ENCODE results near the gene KRT81.
"Not testable (repeated sequence)": the region's sequence is repeated elsewhere in the genome, so short reads cannot be mapped to it uniquely, and the experiment has no call there.

KRT81 gene

GRCh38 chr12:52294803-52295202 is 3.5 kb upstream of the KRT81 start:
- DNase-seq: no peak

GRCh38 chr12:52293926-52294325 is 2.6 kb upstream of the KRT81 start:
- DNase-seq: no peak

- not testable (repeated sequence) for DNase-seq
These were observed 725 bp downstream of the KRT81 start for GRCh38 chr12:52290483-52291134.

- DNase-seq: not testable (repeated sequence)
These were observed 3.2 kb downstream of the KRT81 start for GRCh38 chr12:52287816-52288805.

- not testable (repeated sequence) for DNase-seq
These were observed 4.2 kb downstream of the KRT81 start for GRCh38 chr12:52286857-52287785.

GRCh38 chr12:52285851-52286530 is 5.3 kb downstream of the KRT81 start:
- DNase-seq: no peak

- DNase-seq: no peak
These were observed 6.1 kb downstream of the KRT81 start for GRCh38 chr12:52285172-52285745.

GRCh38 chr12:52284562-52285171 is 6.7 kb downstream of the KRT81 start:
- no peak for DNase-seq

GRCh38 chr12:52280796-52281560 is 10.4 kb downstream of the KRT81 start:
- DNase-seq: no peak

GRCh38 chr12:52280319-52280795 is 11.0 kb downstream of the KRT81 start:
- no peak for DNase-seq

GRCh38 chr12:52279422-52280318 is 11.7 kb downstream of the KRT81 start:
- no peak for DNase-seq

GRCh38 chr12:52278575-52279421 is 12.5 kb downstream of the KRT81 start:
- DNase-seq: peak; percentile 81 to 84

- no peak for DNase-seq
These were observed 13.7 kb downstream of the KRT81 start for GRCh38 chr12:52277486-52278245.

- no peak for DNase-seq
These were observed 15.6 kb downstream of the KRT81 start for GRCh38 chr12:52275686-52276085.

GRCh38 chr12:52274521-52275120 is 16.7 kb downstream of the KRT81 start, which contains the start of gene KRT86:
TSS of gene KRT86 (plus strand) at chr12:52274645. CDS start at chr12:52301917, 27,272 bp downstream.
- DNase-seq: no peak

- DNase-seq: no peak
These were observed 20.2 kb downstream of the KRT81 start for GRCh38 chr12:52271158-52271557.

GRCh38 chr12:52270541-52271070 is 20.7 kb downstream of the KRT81 start:
- DNase-seq: no peak
